ENCODE data around the gene CTDNEP1. TPM values are rescaled to one million over a fixed set of nuclear protein-coding genes. Genes with fewer than 3 reads are reported as not detected.

The CTDNEP1 gene
- total and polyA plus RNA-seq, 7 donors: 171 to 332 (median 217) TPM

DNA sequence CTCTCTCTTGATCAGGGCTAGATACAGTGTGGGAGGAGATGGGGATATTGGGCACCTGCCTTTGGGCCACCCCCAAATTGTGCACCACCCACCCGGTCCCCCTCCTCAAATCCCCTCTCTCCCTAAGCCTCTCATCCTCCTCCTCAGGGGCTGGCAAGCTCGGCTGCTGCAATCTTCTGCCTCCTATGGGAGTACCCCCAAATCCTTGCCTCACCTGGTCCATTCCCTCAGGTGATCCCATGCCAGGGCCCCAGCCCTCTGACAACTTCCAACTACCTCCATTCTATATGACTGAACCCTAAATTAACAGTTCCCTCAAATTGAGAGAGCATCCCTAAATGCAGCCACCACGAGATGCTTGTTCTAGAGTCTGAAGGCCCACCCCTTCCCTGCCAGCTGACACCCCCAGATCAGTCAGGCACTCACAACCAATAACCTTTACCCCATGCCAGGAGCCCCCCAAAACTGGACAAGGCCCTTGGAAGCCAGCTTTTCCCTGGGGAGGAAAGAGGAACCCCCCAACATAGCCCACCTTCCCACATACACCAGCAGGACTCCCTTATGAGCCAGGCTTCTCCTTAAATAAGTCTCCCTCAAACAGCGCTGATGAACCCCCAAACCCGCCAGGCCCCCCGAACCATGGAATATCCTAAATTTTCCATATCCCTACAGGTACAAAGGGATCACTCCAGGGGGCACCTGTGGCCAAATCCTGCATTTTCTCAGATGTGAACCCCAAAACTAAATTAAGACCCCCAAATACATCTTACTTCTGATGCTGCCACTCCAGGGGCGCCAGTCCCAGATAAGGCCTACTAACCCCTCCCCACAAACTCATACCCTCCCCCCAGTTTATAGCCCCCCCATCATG is 35.1 kb downstream of the CTDNEP1 start:
- no peak for ATAC-seq
- peak in 1 of 2 donors; percentile 13 for DNase-seq
- Histone ChIP-seq H3K4me1 (peaks cover 19% of the 10 kb centered on the region), H3K27me3 (ENCODE audit: insufficient read depth in 3 of 3, low read length in 2 of 3) (peaks cover 0 to 19% (median 0%) of the 10 kb centered on the region in 3 donors), H3K36me3 (ENCODE audit: insufficient read depth in 1 of 2, low read depth in 1 of 2) (peaks cover 0 to 9% of the 10 kb centered on the region in 2 donors), H3K4me3 (peak overlapping the region; percentile 50), H3K9me3 (no peaks in the 10 kb centered on the region), H3K27ac (no peak overlapping the region)
- TF ChIP-seq, protein P1, sequence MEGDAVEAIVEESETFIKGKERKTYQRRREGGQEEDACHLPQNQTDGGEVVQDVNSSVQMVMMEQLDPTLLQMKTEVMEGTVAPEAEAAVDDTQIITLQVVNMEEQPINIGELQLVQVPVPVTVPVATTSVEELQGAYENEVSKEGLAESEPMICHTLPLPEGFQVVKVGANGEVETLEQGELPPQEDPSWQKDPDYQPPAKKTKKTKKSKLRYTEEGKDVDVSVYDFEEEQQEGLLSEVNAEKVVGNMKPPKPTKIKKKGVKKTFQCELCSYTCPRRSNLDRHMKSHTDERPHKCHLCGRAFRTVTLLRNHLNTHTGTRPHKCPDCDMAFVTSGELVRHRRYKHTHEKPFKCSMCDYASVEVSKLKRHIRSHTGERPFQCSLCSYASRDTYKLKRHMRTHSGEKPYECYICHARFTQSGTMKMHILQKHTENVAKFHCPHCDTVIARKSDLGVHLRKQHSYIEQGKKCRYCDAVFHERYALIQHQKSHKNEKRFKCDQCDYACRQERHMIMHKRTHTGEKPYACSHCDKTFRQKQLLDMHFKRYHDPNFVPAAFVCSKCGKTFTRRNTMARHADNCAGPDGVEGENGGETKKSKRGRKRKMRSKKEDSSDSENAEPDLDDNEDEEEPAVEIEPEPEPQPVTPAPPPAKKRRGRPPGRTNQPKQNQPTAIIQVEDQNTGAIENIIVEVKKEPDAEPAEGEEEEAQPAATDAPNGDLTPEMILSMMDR (IDR thresholded peaks at IDR 0.05): no peak
- WGBS, 3 donors: 40 to 47% (median 42%) methylated on average over 7 of the region's 7 CpGs
- intact Hi-C loops (cut with DNase I): no loop called here

DNA sequence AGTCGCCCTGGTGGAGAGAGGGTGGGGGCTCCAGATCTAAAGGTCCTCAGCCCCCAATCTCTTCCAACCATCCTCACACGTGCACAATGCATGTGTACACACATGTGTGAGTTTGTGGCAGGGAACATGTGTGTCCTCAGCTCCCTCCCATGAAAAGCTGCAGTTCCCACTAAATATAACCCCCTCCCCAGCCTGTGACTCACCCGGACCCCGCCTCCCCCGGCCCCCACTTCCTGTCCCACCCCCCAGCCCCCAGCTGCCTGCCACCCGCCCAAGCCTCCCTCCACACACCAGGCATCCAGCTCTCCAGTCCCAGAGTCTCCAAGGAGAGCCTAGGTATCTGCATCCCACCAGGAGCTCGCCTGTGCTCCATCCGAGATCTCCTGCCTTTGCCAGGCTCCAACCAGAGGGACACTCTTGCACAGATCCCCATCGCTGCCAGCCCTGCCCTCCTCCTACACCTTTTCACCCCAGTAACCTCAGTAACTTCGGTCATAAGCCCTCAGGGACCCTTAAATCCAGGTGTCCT is 35.8 kb downstream of the CTDNEP1 start:
- Histone ChIP-seq H3K4me1 (peaks cover 11% of the 10 kb centered on the region), H3K9me3 (no peaks in the 10 kb centered on the region), H3K36me3 (ENCODE audit: insufficient read depth in 1 of 2, low read depth in 1 of 2) (peaks cover 0 to 2% of the 10 kb centered on the region in 2 donors), H3K27ac (no peak overlapping the region), H3K27me3 (ENCODE audit: insufficient read depth in 3 of 3, low read length in 2 of 3) (peaks cover 0 to 19% (median 1%) of the 10 kb centered on the region in 3 donors), H3K4me3 (peak overlapping the region; percentile 71)
- 28 to 45% (median 32%) methylated on average over 10 of the region's 10 CpGs for WGBS, 3 donors
- ATAC-seq: no peak
- peak in 1 of 2 donors; percentile 18 for DNase-seq
- intact Hi-C loops (cut with DNase I): no loop called here
- TF ChIP-seq, protein P1 (IDR thresholded peaks at IDR 0.05): no peak

DNA sequence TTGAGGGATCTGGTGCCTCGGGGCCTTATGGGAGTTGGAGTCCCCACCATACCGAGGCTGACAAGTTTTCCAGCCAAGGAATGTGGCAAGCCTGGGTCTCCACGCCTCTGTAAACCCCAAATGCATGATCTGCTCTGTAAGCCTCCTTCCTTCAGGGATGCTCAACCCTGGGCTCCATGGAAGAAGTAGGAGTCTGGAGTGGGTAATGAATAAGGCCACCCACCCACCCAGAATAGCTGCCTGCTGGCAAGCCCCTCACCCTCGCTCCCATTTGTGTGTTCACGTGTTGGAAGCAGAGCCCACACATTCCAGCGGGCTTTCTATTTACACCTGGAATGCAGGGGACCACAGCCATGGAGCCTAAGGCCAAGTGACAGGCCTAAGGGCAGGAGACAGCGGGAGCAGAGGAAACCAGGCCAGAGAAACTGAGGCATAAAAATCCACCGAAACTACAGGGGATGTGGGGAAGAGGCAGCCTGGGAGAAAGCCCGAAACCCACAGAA is 36.3 kb downstream of the CTDNEP1 start:
- Histone ChIP-seq H3K27ac (no peak overlapping the region), H3K9me3 (no peaks in the 10 kb centered on the region), H3K4me1 (peaks cover 9% of the 10 kb centered on the region), H3K4me3 (peak overlapping the region; percentile 71), H3K27me3 (ENCODE audit: insufficient read depth in 3 of 3, low read length in 2 of 3) (peaks cover 0 to 19% (median 1%) of the 10 kb centered on the region in 3 donors), H3K36me3 (ENCODE audit: insufficient read depth in 1 of 2, low read depth in 1 of 2) (no peaks in the 10 kb centered on the region)
- WGBS, 3 donors: 20 to 25% (median 23%) methylated on average over 9 of the region's 9 CpGs
- DNase-seq (no peak), ATAC-seq (no peak)
- intact Hi-C loops (cut with DNase I): no loop called here
- TF ChIP-seq, protein P1 (IDR thresholded peaks at IDR 0.05): no peak

DNA sequence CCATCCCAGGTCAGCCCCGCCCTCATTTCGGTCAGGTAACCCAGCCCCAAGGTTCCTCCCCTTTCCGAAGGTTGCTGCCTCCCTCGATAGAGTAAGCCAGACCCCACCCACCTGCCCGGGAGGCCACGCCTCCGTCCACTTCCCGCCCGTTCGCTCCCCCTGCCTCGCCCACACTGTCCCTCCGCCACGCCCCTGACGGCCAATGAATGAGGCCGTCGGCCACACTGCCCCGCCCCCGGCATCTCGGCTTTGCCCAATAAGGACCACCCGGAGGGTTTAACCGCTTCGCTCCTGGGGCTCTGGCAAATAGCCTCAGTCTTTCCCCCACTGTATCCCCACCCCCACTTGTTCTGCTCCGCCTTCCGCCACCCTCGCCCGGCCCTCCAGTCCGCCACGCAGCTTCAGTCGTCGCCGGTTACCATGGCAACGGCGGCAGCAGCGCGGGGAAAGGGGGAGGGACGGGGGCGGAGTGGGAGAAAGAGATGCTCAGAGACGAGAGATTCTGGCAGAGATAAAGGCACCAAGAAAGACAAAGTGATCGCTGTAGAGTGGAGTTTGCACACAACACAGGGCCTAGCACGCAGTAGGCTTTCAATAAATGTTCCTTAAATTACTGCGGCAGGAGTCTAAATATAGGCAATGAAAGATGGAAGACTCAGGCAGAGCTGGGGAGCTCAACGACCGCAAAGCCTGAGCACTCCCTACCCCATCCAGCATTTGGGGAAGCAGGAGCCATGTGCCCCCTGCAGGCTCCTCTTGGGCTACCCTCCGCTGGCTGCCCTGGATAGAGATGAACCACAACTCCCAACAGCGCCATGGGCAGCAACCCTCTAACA is 37.0 kb downstream of the CTDNEP1 start:
- Histone ChIP-seq H3K27ac (peak overlapping the region; percentile 59), H3K9me3 (no peaks in the 10 kb centered on the region), H3K36me3 (ENCODE audit: insufficient read depth in 1 of 2, low read depth in 1 of 2) (no peaks in the 10 kb centered on the region), H3K4me1 (peaks cover 8% of the 10 kb centered on the region), H3K4me3 (peak overlapping the region; percentile 71), H3K27me3 (ENCODE audit: insufficient read depth in 3 of 3, low read length in 2 of 3) (peaks cover 0 to 19% (median 1%) of the 10 kb centered on the region in 3 donors)
- whole genome bisulfite sequencing, 3 donors: 0 to 1% (median 1%) methylated on average over 45 of the region's 45 CpGs
- ATAC-seq (peak; percentile 87 to 90 (median 88)), DNase-seq (peak; percentile 98 to 99)
- intact Hi-C loops (cut with DNase I): no loop called here
- TF ChIP-seq, protein P1 (IDR thresholded peaks at IDR 0.05): peak; percentile 50
